A549 (cell line): ENCODE measurements around the gene TRUB2. TPM values are rescaled to one million over a fixed set of nuclear protein-coding genes. Genes with fewer than 3 reads are reported as not detected.
A peak's percentile ranks its signal among the peaks of the same experiment; 100 is the strongest.

Source experiments
- ATAC-seq, 2 experiments: fragments of 200-7000 bp in 1 of 2; fragments of >200 bp in 1 of 2; cut with Nextera tagmentation in 1 of 2; cut with Tn5 transposase in 1 of 2; 3 replicates each; pipeline versions ENCODE4 v1.8.0 to v1.9.1; 2018 to 2020; ENCODE audit warnings: mild to moderate bottlenecking in 1 of 2, moderate library complexity in 1 of 2
- CTCF ChIA-PET: fragments of 300-600 bp; sonication (Branson Sonifier 250); formaldehyde crosslinking; extraction: SDS; loops from one replicate; lab custom pipeline; 2021; ENCODE audit warnings: antibody characterized with exemption, inconsistent platforms; lab: Yijun Ruan, JAX
- POLR2A ChIA-PET: fragments of 350-600 bp; formaldehyde crosslinking; extraction: SDS; loops from one replicate; lab custom pipeline; 2021; ENCODE audit warnings: antibody characterized with exemption, inconsistent platforms; lab: Yijun Ruan, JAX
- DNase-seq, 2 experiments: peaks; one replicate each; pipeline versions ENCODE4 v3.0.0 to v3.0.0-alpha.2; 2011 to 2016; ENCODE audit warnings: low read depth in 1 of 2, low spot score in 1 of 2
- FAIRE-seq: peaks from 2 replicates; lab custom pipeline; 2011; peaks lifted over from hg19 to GRCh38; lab: Jason Lieb, UNC
- H3K27ac ChIP-seq, 2 experiments: fragments of >200 bp; sonication (Bioruptor Twin); formaldehyde crosslinking; 3 replicates each; pipeline ENCODE4 v1.5.1; 2016 to 2017
- H3K4me1 ChIP-seq: fragments of >200 bp; sonication (Bioruptor Twin); formaldehyde crosslinking; 3 replicates; pipeline ENCODE4 v1.6.1; 2016
- H3K4me2 ChIP-seq: fragments of >200 bp; sonication (Bioruptor Twin); formaldehyde crosslinking; 3 replicates; pipeline ENCODE4 v1.6.1; 2016
- H3K4me3 ChIP-seq: fragments of >200 bp; sonication (Bioruptor Twin); formaldehyde crosslinking; 3 replicates; pipeline ENCODE4 v1.5.1; 2016
- H3K9me3 ChIP-seq: fragments of >200 bp; sonication (Bioruptor Twin); formaldehyde crosslinking; 3 replicates; pipeline ENCODE4 v1.6.1; 2016
- BHLHE40 ChIP-seq: IDR thresholded peaks from 2 replicates; pipeline ENCODE4 v1.6.1; 2012; ENCODE audit warnings: low read depth, low read length, inconsistent platforms
- CBX2 ChIP-seq: fragments of 200-600 bp; sonication (generic); IDR thresholded peaks from 2 replicates; pipeline ENCODE4 v1.6.1; 2016; ENCODE audit warnings: low read depth, mild to moderate bottlenecking, borderline replicate concordance
- CBX8 ChIP-seq: fragments of 200-600 bp; sonication (generic); IDR thresholded peaks from 2 replicates; pipeline ENCODE4 v1.6.1; 2016
- CEBPB ChIP-seq, 2 experiments: fragments of >200 bp in 1 of 2; sonication (Bioruptor Twin) in 1 of 2; formaldehyde crosslinking in 1 of 2; IDR thresholded peaks; 2 replicates each; pipeline ENCODE4 v1.6.1; 2012 to 2016
- CHD2 ChIP-seq: fragments of 150-350 bp; IDR thresholded peaks from 2 replicates; pipeline ENCODE4 v1.6.1; 2014; ENCODE audit warnings: low read length; ENCODE audit not compliant: partially characterized antibody
- EHF ChIP-seq: fragments of 250-450 bp; sonication (Bioruptor Pico); IDR thresholded peaks from 2 replicates; pipeline ENCODE4 v1.5.0; 2020; ENCODE audit warnings: mild to moderate bottlenecking
- EHMT2 ChIP-seq: fragments of 200-600 bp; sonication (generic); IDR thresholded peaks from 2 replicates; pipeline ENCODE4 v1.6.1; 2016; ENCODE audit warnings: antibody characterized with exemption, low read depth, mild to moderate bottlenecking, moderate library complexity
- ELK1 ChIP-seq: fragments of 150-350 bp; IDR thresholded peaks from 2 replicates; pipeline ENCODE4 v1.6.1; 2014; ENCODE audit warnings: low read depth, mild to moderate bottlenecking, low read length
- EP300 ChIP-seq, 2 experiments: fragments of >200 bp; sonication (Bioruptor Twin); formaldehyde crosslinking; IDR thresholded peaks; 2 replicates in 1 of 2; 3 replicates in 1 of 2; pipeline ENCODE4 v1.6.1; 2016 to 2017
- ESRRA ChIP-seq: fragments of 150-350 bp; IDR thresholded peaks from 2 replicates; pipeline ENCODE4 v1.6.1; 2014; ENCODE audit warnings: mild to moderate bottlenecking, low read length, borderline replicate concordance
- FOSB ChIP-seq: fragments of 250-450 bp; sonication (Bioruptor Pico); IDR thresholded peaks from 2 replicates; pipeline ENCODE4 v1.5.0; 2020; ENCODE audit warnings: mild to moderate bottlenecking, moderate library complexity
- FOSL2 ChIP-seq, 2 experiments: fragments of 450-650 bp in 1 of 2; fragments of >200 bp in 1 of 2; sonication (Bioruptor Twin) in 1 of 2; formaldehyde crosslinking; IDR thresholded peaks; 2 replicates each; pipeline versions ENCODE4 v1.5.0 to v1.6.1; 2016 to 2020; ENCODE audit warnings: mild to moderate bottlenecking in 1 of 2, moderate library complexity in 1 of 2
- FOXS1 ChIP-seq: fragments of 250-450 bp; sonication (Bioruptor Pico); IDR thresholded peaks from 2 replicates; pipeline ENCODE4 v1.5.0; 2020; ENCODE audit warnings: mild to moderate bottlenecking, moderate library complexity
- HDAC2 ChIP-seq: fragments of 200-600 bp; sonication (generic); IDR thresholded peaks from 2 replicates; pipeline ENCODE4 v1.6.1; 2016
- HEYL ChIP-seq: fragments of 250-450 bp; sonication (Bioruptor Pico); IDR thresholded peaks from 2 replicates; pipeline ENCODE4 v1.8.0; 2021; ENCODE audit warnings: mild to moderate bottlenecking, moderate library complexity
- HOXA7 ChIP-seq: fragments of 250-450 bp; sonication (Bioruptor Pico); IDR thresholded peaks from 2 replicates; pipeline ENCODE4 v1.5.0; 2020; ENCODE audit warnings: mild to moderate bottlenecking, moderate library complexity
- HOXB13 ChIP-seq: fragments of 250-450 bp; sonication (Bioruptor Pico); IDR thresholded peaks from 2 replicates; pipeline ENCODE4 v1.5.0; 2020; ENCODE audit warnings: low read depth, mild to moderate bottlenecking, moderate library complexity
- JUN ChIP-seq, 2 experiments: fragments of >200 bp; sonication (Bioruptor Twin); formaldehyde crosslinking; IDR thresholded peaks; 2 replicates in 1 of 2; 3 replicates in 1 of 2; pipeline ENCODE4 v1.6.1; 2016 to 2017
- JUNB ChIP-seq: fragments of >200 bp; sonication (Bioruptor Twin); formaldehyde crosslinking; IDR thresholded peaks from 2 replicates; pipeline ENCODE4 v1.6.1; 2016
- KDM1A ChIP-seq: fragments of 200-600 bp; sonication (generic); IDR thresholded peaks from 2 replicates; pipeline ENCODE4 v1.6.1; 2016; ENCODE audit warnings: low read depth, mild to moderate bottlenecking
- KDM5A ChIP-seq: fragments of 200-600 bp; sonication (generic); IDR thresholded peaks from 2 replicates; pipeline ENCODE4 v1.6.1; 2016; ENCODE audit warnings: antibody characterized with exemption, mild to moderate bottlenecking
- MAFK ChIP-seq: fragments of 450-650 bp; IDR thresholded peaks from 2 replicates; pipeline ENCODE4 v1.6.1; 2014; ENCODE audit not compliant: partially characterized antibody
- NFE2L2 ChIP-seq: fragments of 150-350 bp; conservative IDR thresholded peaks from 2 replicates; pipeline ENCODE4 v1.6.1; 2014; ENCODE audit warnings: low read length
- NPAS2 ChIP-seq: fragments of 250-450 bp; sonication (Bioruptor Pico); IDR thresholded peaks from 2 replicates; pipeline ENCODE4 v1.8.0; 2022; ENCODE audit warnings: mild to moderate bottlenecking, moderate library complexity, borderline replicate concordance
- NR3C1 ChIP-seq: fragments of >200 bp; sonication (Bioruptor Twin); formaldehyde crosslinking; IDR thresholded peaks from 3 replicates; pipeline ENCODE4 v1.6.1; 2017
- PBX3 ChIP-seq: IDR thresholded peaks from 2 replicates; pipeline ENCODE4 v1.6.1; 2012
- POLR2AphosphoS2 ChIP-seq: conservative IDR thresholded peaks from 2 replicates; pipeline ENCODE4 v1.6.1; 2012; ENCODE audit warnings: low read length, improper control_type of control experiment, inconsistent platforms
- RARB ChIP-seq: fragments of 250-450 bp; sonication (Bioruptor Pico); IDR thresholded peaks from 2 replicates; pipeline ENCODE4 v1.8.0; 2021; ENCODE audit warnings: mild to moderate bottlenecking, moderate library complexity
- RFX5 ChIP-seq: fragments of 450-650 bp; IDR thresholded peaks from 2 replicates; pipeline ENCODE4 v1.7.1; 2014; ENCODE audit warnings: antibody characterized with exemption, mild to moderate bottlenecking, moderate library complexity
- SMC3 ChIP-seq: fragments of >200 bp; sonication (Bioruptor Twin); formaldehyde crosslinking; IDR thresholded peaks from 3 replicates; pipeline ENCODE4 v1.6.1; 2018; ENCODE audit warnings: inconsistent platforms
- TP53 ChIP-seq: fragments of 250-450 bp; sonication (Bioruptor Pico); IDR thresholded peaks from 2 replicates; pipeline ENCODE4 v1.5.0; 2021; ENCODE audit warnings: mild to moderate bottlenecking, moderate library complexity
- ZC3H11A ChIP-seq: fragments of 450-650 bp; IDR thresholded peaks from 2 replicates; pipeline ENCODE4 v1.6.1; 2014; ENCODE audit warnings: antibody characterized with exemption, mild to moderate bottlenecking
- ZNF302 ChIP-seq: fragments of 250-450 bp; sonication (Bioruptor Pico); IDR thresholded peaks from 2 replicates; pipeline ENCODE4 v1.9.0; 2021; ENCODE audit warnings: inconsistent platforms, mild to moderate bottlenecking, moderate library complexity
- ZSCAN20 ChIP-seq: fragments of 250-450 bp; sonication (Bioruptor Pico); IDR thresholded peaks from 2 replicates; pipeline ENCODE4 v1.8.0; 2022; ENCODE audit warnings: mild to moderate bottlenecking, moderate library complexity
- WGBS: methylation state at CpG from one replicate; pipeline ENCODE4 v1.1.6; 2017; ENCODE audit errors: missing lambda C conversion rate; 5-methylcytosine and 5-hydroxymethylcytosine counted together
- polyA plus RNA-seq, 4 experiments: library from polyadenylated mRNA; depleted of rRNA in 3 of 4; stranded (reverse); fragments of >200 nt; fragmentation: RNase III in 1 of 4; extraction: RNeasy Plus Mini Kit Qiagen cat#74134 plus additional on column Dnase treatment in 1 of 4; gene quantifications; 2 replicates in 3 of 4; 3 replicates in 1 of 4; pipeline ENCODE4 v1.2.3, GENCODE V29; 2011 to 2017
- TF ChIP-seq, protein P1 (sequence below): IDR thresholded peaks from 2 replicates; pipeline ENCODE4 v1.6.1; 2012
- TF ChIP-seq, protein P2 (sequence below): fragments of 250-450 bp; sonication (Bioruptor Pico); IDR thresholded peaks from 2 replicates; pipeline ENCODE4 v1.5.0; 2021; ENCODE audit warnings: mild to moderate bottlenecking, moderate library complexity, borderline replicate concordance
- TF ChIP-seq, protein P3 (sequence below): fragments of >200 bp; sonication (Bioruptor Twin); formaldehyde crosslinking; IDR thresholded peaks from 2 replicates; pipeline ENCODE4 v1.6.1; 2016

Gene TRUB2
- polyA plus RNA-seq, 2 of the 4 experiments (the other 2 are of a cell fraction) = 29.0 to 38.7 TPM

GRCh38 chr9:128361986-128362646 lies 39.9 kb upstream of the TRUB2 start:
- peak overlapping the region; percentile 61 for H3K4me2 ChIP-seq
- peak overlapping the region; percentile 62 to 90 for H3K27ac ChIP-seq
- peaks cover 13% of the 10 kb centered on the region for H3K4me1 ChIP-seq
- CTCF ChIA-PET = interaction anchor here (0.5 to 15.6 kb wide), 58 partner anchors 8 to 653 kb away, joined by 3 to 182 read pairs (median 4); partner anchors contain the start of genes CERCAM, GOLGA2, ODF2 and SWI5
- DNase-seq = peak; percentile 82 to 91
- no peak for FAIRE-seq
- H3K9me3 ChIP-seq = no peaks in the 10 kb centered on the region
- peak; percentile 87 to 94 for ATAC-seq
- POLR2A ChIA-PET = interaction anchor here (0.6 to 2.9 kb wide), 7 partner anchors 9 to 561 kb away, joined by 3 to 34 read pairs (median 6); partner anchors contain the start of genes CERCAM, GOLGA2, SWI5 and URM1
- H3K4me3 ChIP-seq = peak overlapping the region; percentile 38
- WGBS = 12% methylated on average over 16 of the region's 20 CpGs
- no peak for TF ChIP-seq CBX2
- TF ChIP-seq EHMT2 = no peak
- TF ChIP-seq EP300 (IDR thresholded peaks at IDR 0.05) = no peak
- peak; percentile 76 for TF ChIP-seq KDM5A
- peak in 1 of 2 experiments; percentile 34; a peak in 1 of 5 replicates for TF ChIP-seq JUN (IDR thresholded peaks at IDR 0.05)
- no peak for TF ChIP-seq RFX5
- TF ChIP-seq HOXA7 = no peak
- no peak for TF ChIP-seq HEYL (CRISPR knock-in tag)
- TF ChIP-seq MAFK = no peak
- TF ChIP-seq CBX8 = no peak
- no peak for TF ChIP-seq ZSCAN20 (CRISPR knock-in tag)
- TF ChIP-seq PBX3 = no peak; the same call in 1 of the 2 replicates
- no peak for TF ChIP-seq FOSL2 (IDR thresholded peaks at IDR 0.05)
- no peak for TF ChIP-seq FOSL2 (CRISPR knock-in tag; IDR thresholded peaks at IDR 0.05)
- no peak for TF ChIP-seq KDM1A
- TF ChIP-seq ZC3H11A = no peak
- TF ChIP-seq, protein P1, sequence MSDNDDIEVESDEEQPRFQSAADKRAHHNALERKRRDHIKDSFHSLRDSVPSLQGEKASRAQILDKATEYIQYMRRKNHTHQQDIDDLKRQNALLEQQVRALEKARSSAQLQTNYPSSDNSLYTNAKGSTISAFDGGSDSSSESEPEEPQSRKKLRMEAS = peak; percentile 73; the same call in 1 of the 2 replicates
- TF ChIP-seq HOXB13 (CRISPR knock-in tag) = no peak
- no peak for TF ChIP-seq HDAC2
- no peak for TF ChIP-seq TP53
- TF ChIP-seq ELK1 = no peak
- no peak for TF ChIP-seq CEBPB (IDR thresholded peaks at IDR 0.05)
- TF ChIP-seq NR3C1 = no peak
- no peak for TF ChIP-seq ZNF302 (CRISPR knock-in tag)
- no peak for TF ChIP-seq ESRRA
- TF ChIP-seq POLR2AphosphoS2 = no peak
- TF ChIP-seq NFE2L2 = no peak
- no peak for TF ChIP-seq BHLHE40
- TF ChIP-seq SMC3 = peak; percentile 76
- no peak for TF ChIP-seq FOXS1 (CRISPR knock-in tag)
- TF ChIP-seq RARB (CRISPR knock-in tag) = no peak
- TF ChIP-seq FOSB (CRISPR knock-in tag) = no peak
- no peak for TF ChIP-seq NPAS2 (CRISPR knock-in tag)
- TF ChIP-seq, protein P2, sequence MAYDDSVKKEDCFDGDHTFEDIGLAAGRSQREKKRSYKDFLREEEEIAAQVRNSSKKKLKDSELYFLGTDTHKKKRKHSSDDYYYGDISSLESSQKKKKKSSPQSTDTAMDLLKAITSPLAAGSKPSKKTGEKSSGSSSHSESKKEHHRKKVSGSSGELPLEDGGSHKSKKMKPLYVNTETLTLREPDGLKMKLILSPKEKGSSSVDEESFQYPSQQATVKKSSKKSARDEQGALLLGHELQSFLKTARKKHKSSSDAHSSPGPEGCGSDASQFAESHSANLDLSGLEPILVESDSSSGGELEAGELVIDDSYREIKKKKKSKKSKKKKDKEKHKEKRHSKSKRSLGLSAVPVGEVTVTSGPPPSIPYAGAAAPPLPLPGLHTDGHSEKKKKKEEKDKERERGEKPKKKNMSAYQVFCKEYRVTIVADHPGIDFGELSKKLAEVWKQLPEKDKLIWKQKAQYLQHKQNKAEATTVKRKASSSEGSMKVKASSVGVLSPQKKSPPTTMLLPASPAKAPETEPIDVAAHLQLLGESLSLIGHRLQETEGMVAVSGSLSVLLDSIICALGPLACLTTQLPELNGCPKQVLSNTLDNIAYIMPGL (CRISPR knock-in tag) = no peak
- TF ChIP-seq CHD2 = no peak
- no peak for TF ChIP-seq EHF (CRISPR knock-in tag)
- TF ChIP-seq JUNB = no peak
- TF ChIP-seq, protein P3, sequence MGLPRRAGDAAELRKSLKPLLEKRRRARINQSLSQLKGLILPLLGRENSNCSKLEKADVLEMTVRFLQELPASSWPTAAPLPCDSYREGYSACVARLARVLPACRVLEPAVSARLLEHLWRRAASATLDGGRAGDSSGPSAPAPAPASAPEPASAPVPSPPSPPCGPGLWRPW = no peak
